ENCODE results near the gene PNKD. TPM values are rescaled to one million over a fixed set of nuclear protein-coding genes. Genes with fewer than 3 reads are reported as not detected.

Gene PNKD
- polyA plus RNA-seq, 1 donor from 2014 or later, result 126 TPM

- H3K4me1 Mint-ChIP-seq, result peaks cover 9 to 30% (median 29%) of the 10 kb centered on the region in 3 donors
- H3K27me3 Mint-ChIP-seq, result no peaks in the 10 kb centered on the region
- H3K36me3 Mint-ChIP-seq, result no peaks in the 10 kb centered on the region
- H3K9me3 Mint-ChIP-seq, result no peaks in the 10 kb centered on the region
- H3K4me3 Mint-ChIP-seq, result peak overlapping the region; percentile 85 to 90 (median 88)
- H3K27ac Mint-ChIP-seq, result peak overlapping the region in 1 of 3 donors; percentile 90
Observed at GRCh38 chr2:218322768-218323525, 52.6 kb downstream of the PNKD start.

- Mint-ChIP-seq H3K4me1 (peaks cover 9 to 32% (median 32%) of the 10 kb centered on the region in 3 donors), H3K27ac (peak overlapping the region in 1 of 3 donors; percentile 85), H3K9me3 (no peaks in the 10 kb centered on the region), H3K4me3 (peak overlapping the region; percentile 85 to 90 (median 88)), H3K27me3 (no peaks in the 10 kb centered on the region), H3K36me3 (no peaks in the 10 kb centered on the region)
Observed at GRCh38 chr2:218323526-218324472, 53.5 kb downstream of the PNKD start.

DNA sequence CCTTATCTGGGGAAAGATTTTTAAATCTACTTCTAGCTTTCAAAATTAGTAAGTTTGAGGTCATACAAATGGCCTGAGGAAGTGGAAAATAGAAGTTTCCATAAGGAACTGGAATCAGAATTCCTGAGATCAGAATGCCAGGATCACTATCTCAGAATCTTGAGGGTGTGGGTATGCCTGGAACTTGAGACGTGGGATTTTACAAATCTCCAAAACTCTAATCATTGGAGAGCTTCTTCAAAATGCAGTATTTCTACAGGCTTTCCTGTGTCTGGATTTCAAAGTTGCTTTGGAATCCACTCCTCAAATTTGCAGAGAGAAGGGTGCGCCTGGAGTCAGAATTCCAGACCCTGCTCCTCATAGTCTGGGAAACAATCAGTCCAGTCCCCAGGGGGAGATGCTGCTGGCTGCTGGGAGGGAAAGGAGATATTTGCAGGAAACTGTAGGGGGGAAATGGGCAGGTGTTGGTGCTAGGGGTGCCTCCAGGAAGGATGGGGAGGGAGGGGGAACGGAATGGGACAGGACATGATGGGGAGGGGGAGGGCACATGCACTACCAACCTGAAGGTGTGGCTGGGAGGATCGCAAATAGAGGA is 55.3 kb downstream of the PNKD start:
- Mint-ChIP-seq H3K36me3 (no peaks in the 10 kb centered on the region), H3K9me3 (no peaks in the 10 kb centered on the region), H3K27ac (peak overlapping the region in 1 of 3 donors; percentile 76), H3K27me3 (peaks cover 5% of the 10 kb centered on the region), H3K4me3 (peak overlapping the region in 2 of 4 donors; percentile 38 to 47), H3K4me1 (peaks cover 24 to 44% (median 40%) of the 10 kb centered on the region in 3 donors)

- H3K27ac Mint-ChIP-seq, result peak overlapping the region in 1 of 3 donors; percentile 76
- H3K27me3 Mint-ChIP-seq, result peaks cover 5% of the 10 kb centered on the region
- H3K4me3 Mint-ChIP-seq, result peak overlapping the region in 1 of 4 donors; percentile 47
Observed at GRCh38 chr2:218326315-218326714, 56.0 kb downstream of the PNKD start.

GRCh38 chr2:218327451-218328210 is 57.3 kb downstream of the PNKD start:
- no peaks in the 10 kb centered on the region for H3K9me3 Mint-ChIP-seq
- H3K27ac Mint-ChIP-seq, result peak overlapping the region in 2 of 3 donors; percentile 20 to 76
- peak overlapping the region in 1 of 4 donors; percentile 65 for H3K4me3 Mint-ChIP-seq
- no peaks in the 10 kb centered on the region for H3K36me3 Mint-ChIP-seq
- H3K4me1 Mint-ChIP-seq, result peaks cover 23 to 39% (median 37%) of the 10 kb centered on the region in 3 donors
- peaks cover 8% of the 10 kb centered on the region for H3K27me3 Mint-ChIP-seq

More at GRCh38 chr2:218326315-218326714, 56.0 kb downstream of the PNKD start:
- H3K36me3 Mint-ChIP-seq, result no peaks in the 10 kb centered on the region
- no peaks in the 10 kb centered on the region for H3K9me3 Mint-ChIP-seq
- H3K4me1 Mint-ChIP-seq, result peaks cover 23 to 40% (median 37%) of the 10 kb centered on the region in 3 donors

DNA sequence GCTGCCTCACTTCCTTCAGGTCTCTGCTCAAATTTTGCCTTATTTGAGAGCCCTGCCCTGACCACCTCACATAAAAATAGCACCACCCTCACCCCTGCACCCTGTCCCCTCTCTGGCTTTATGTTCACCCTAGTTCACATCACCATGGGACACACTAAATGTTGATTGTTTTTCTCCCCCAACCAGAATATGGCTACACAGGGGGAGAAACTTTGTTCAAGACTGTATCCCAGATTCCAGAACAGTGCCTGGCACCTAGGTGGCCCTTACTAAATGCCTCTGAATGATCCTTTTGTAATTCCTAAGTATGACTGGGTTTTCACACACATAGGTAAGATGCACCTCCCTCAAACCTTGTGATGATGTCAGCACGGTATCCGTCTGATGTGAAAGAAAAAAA is 58.0 kb downstream of the PNKD start:
- Mint-ChIP-seq H3K36me3 (no peaks in the 10 kb centered on the region), H3K9me3 (no peaks in the 10 kb centered on the region), H3K4me1 (peaks cover 26 to 45% (median 36%) of the 10 kb centered on the region in 3 donors), H3K27me3 (peaks cover 8% of the 10 kb centered on the region), H3K4me3 (peak overlapping the region in 1 of 4 donors; percentile 65), H3K27ac (peak overlapping the region in 1 of 3 donors; percentile 20)

DNA sequence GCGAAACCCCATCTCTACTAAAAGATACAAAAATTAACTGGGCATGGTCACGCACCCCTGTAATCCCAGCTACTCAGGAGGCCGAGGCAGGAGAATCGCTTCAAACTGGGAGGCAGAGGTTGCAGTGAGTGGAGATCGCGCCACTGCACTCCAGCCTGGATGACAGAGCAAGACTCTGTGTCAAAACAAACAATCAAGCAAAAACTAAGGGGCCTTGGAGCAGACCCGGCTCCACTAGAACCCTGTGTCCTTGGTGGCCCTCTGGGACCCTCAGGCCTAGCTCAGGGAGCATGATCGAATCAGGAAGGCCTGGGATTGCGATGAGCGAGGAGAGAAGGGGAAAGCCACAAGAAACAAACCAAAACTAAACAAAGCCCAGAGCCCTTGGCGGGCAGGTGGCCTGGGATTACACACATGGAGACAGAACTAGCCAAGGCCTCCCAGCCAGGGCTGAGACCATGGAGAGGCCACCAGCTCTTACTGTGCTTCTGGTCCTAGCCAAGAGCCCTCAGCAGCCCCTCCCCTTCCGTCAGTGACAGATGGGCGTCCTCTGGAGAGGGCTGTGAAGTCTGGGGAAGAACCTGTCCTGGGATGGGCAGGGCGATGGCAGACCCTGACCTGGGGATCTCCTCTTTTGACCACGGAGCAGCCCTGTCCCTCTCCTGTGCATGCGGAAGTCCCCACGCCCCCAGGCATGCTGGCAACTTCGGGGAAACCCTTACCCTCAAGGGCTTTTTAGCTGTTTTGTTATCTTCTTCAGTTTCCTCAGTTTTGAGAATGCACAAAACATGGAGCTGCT is 58.9 kb downstream of the PNKD start:
- H3K9me3 Mint-ChIP-seq, result peaks cover 0 to 3% (median 0%) of the 10 kb centered on the region in 3 donors
- H3K4me1 Mint-ChIP-seq, result peaks cover 31 to 45% (median 37%) of the 10 kb centered on the region in 3 donors
- H3K4me3 Mint-ChIP-seq, result peak overlapping the region; percentile 34 to 88 (median 78)
- H3K27ac Mint-ChIP-seq, result peak overlapping the region; percentile 15 to 91 (median 89)
- H3K27me3 Mint-ChIP-seq, result peaks cover 15% of the 10 kb centered on the region
- no peaks in the 10 kb centered on the region for H3K36me3 Mint-ChIP-seq

DNA sequence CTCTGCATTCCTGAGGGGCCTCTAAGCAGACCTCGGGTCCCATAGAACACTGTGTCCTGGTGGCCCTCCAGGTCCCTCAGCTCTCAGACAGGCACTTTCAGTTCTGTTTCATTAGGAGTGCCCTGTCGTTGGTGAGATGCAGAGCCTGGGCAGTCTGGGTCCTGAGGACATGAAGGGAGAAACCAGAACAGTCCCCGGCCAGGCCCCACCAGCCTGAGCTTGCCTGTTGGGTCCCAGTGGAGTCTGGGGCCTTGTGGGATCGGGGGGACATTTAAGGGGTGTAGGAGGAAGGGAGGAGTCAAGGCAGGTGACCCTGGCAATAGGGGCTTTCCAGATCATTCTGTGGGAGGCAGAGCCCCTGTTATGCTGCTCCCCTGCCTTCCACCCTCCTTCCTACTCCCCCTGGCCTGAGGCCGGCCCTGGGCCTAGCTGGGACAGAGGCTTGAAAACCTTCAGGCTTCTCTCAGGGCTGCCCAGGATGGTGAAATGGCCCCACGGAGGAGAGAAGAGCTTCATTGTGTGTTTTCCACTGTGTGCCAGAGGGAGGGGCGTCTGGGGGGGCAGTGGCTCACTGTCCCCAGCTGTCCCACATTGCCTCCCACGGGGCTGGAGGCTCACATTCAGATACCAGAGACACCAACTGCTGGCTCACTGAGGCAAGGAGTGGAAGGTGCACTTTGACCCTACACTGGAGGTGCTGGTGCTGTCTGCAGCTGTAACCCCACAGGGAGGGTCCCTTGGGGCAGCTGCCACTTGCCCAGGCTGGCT is 59.7 kb downstream of the PNKD start:
- Mint-ChIP-seq H3K36me3 (no peaks in the 10 kb centered on the region), H3K4me1 (peaks cover 35 to 49% (median 42%) of the 10 kb centered on the region in 3 donors), H3K27me3 (peaks cover 19% of the 10 kb centered on the region), H3K4me3 (peak overlapping the region; percentile 34 to 88 (median 78)), H3K27ac (peak overlapping the region; percentile 15 to 91 (median 89)), H3K9me3 (peaks cover 0 to 5% (median 0%) of the 10 kb centered on the region in 3 donors)

- Mint-ChIP-seq H3K27ac (no peak overlapping the region), H3K4me3 (peak overlapping the region in 1 of 4 donors; percentile 25), H3K27me3 (peaks cover 20% of the 10 kb centered on the region), H3K9me3 (peaks cover 0 to 5% (median 0%) of the 10 kb centered on the region in 3 donors), H3K4me1 (peaks cover 35 to 47% (median 42%) of the 10 kb centered on the region in 3 donors), H3K36me3 (no peaks in the 10 kb centered on the region)
Observed at GRCh38 chr2:218331745-218332144, 61.4 kb downstream of the PNKD start.

DNA sequence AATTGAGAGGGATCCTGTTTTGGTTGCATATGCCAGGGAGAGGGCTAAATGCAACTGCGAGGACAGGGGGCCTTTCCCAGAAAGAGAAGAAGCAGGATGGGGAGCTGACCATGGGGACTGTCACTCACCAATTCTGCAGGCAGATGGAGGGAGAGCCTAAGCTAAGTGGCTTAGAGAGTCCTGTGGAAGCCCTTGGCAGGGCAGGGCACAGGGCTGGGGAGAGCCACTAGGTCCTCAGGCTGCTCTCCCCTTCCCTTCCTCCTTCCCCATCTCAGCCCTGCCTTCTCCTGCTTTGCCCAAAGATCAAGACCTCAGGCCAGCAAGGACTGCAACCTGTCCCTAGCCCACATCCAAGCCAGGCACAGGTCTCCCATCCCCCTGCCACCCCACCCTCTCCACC is 62.0 kb downstream of the PNKD start:
- Mint-ChIP-seq H3K4me1 (peaks cover 35 to 47% (median 42%) of the 10 kb centered on the region in 3 donors), H3K27ac (no peak overlapping the region), H3K9me3 (peaks cover 0 to 5% (median 0%) of the 10 kb centered on the region in 3 donors), H3K27me3 (peaks cover 20% of the 10 kb centered on the region), H3K4me3 (peak overlapping the region in 1 of 4 donors; percentile 56), H3K36me3 (no peaks in the 10 kb centered on the region)

GRCh38 chr2:218332920-218333645 is 62.8 kb downstream of the PNKD start:
- peaks cover 35 to 45% (median 42%) of the 10 kb centered on the region in 3 donors for H3K4me1 Mint-ChIP-seq
- peaks cover 20% of the 10 kb centered on the region for H3K27me3 Mint-ChIP-seq
- peaks cover 0 to 5% (median 0%) of the 10 kb centered on the region in 3 donors for H3K9me3 Mint-ChIP-seq
- H3K4me3 Mint-ChIP-seq, result peak overlapping the region in 1 of 4 donors; percentile 32
- H3K27ac Mint-ChIP-seq, result peak overlapping the region in 1 of 3 donors; percentile 76
- H3K36me3 Mint-ChIP-seq, result no peaks in the 10 kb centered on the region

- H3K27me3 Mint-ChIP-seq, result peaks cover 20% of the 10 kb centered on the region
- peak overlapping the region in 1 of 4 donors; percentile 4 for H3K4me3 Mint-ChIP-seq
- peaks cover 29 to 36% (median 32%) of the 10 kb centered on the region in 3 donors for H3K4me1 Mint-ChIP-seq
- H3K9me3 Mint-ChIP-seq, result peaks cover 0 to 5% (median 0%) of the 10 kb centered on the region in 3 donors
- no peak overlapping the region for H3K27ac Mint-ChIP-seq
- no peaks in the 10 kb centered on the region for H3K36me3 Mint-ChIP-seq
Observed at GRCh38 chr2:218334531-218334930, 64.2 kb downstream of the PNKD start.

Data from IgD-negative memory B cell (primary cell).